Epithelial cell of esophagus (primary cell): Measurements from ENCODE around the gene CDK5RAP1.

Source experiments
- DNase-seq: peaks from one replicate; pipeline ENCODE4 v3.0.0; 2010; ENCODE audit warnings: low read depth
- H3K4me3 ChIP-seq: 2 replicates; pipeline ENCODE4 v1.5.1; 2011; ENCODE audit warnings: mild to moderate bottlenecking, low read length, control low read depth
- TF ChIP-seq, protein P1 (sequence below): IDR thresholded peaks from 2 replicates; pipeline ENCODE4 v1.5.1; 2011; ENCODE audit warnings: low read depth, mild to moderate bottlenecking, low read length, control low read depth, inconsistent platforms; ENCODE audit not compliant: insufficient read depth; ENCODE audit errors: missing control alignments

Gene CDK5RAP1

DNA sequence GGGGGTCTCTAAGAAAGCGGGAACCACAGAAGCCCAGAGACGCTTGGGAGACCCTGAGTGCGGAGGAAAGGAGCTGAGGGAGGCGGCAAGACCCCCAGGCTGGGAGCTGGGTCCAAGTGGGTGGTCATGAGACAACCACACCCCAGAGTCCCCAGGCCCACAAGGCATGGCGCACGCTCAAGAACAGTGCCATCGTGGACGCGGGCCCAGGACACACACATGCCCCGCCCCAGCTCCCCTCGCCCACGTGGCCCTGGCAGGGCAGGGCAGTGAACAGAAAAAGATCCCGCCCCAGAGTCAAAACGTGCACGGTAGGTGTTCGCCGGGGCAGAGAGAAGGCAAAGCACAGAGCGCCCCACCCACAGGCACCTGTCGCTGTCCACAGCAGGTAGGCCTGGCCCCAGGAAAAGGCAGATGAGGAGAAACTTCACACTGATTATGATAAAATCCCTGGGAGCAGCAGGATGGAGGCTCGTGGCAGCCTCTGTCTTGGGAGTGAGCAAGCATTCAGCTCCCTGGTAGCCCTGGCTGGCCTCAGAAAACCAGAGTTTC is 68.3 kb downstream of the CDK5RAP1 start:
- H3K4me3 ChIP-seq: no peak overlapping the region
- DNase-seq: no peak
- TF ChIP-seq, protein P1, sequence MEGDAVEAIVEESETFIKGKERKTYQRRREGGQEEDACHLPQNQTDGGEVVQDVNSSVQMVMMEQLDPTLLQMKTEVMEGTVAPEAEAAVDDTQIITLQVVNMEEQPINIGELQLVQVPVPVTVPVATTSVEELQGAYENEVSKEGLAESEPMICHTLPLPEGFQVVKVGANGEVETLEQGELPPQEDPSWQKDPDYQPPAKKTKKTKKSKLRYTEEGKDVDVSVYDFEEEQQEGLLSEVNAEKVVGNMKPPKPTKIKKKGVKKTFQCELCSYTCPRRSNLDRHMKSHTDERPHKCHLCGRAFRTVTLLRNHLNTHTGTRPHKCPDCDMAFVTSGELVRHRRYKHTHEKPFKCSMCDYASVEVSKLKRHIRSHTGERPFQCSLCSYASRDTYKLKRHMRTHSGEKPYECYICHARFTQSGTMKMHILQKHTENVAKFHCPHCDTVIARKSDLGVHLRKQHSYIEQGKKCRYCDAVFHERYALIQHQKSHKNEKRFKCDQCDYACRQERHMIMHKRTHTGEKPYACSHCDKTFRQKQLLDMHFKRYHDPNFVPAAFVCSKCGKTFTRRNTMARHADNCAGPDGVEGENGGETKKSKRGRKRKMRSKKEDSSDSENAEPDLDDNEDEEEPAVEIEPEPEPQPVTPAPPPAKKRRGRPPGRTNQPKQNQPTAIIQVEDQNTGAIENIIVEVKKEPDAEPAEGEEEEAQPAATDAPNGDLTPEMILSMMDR: no peak

DNA sequence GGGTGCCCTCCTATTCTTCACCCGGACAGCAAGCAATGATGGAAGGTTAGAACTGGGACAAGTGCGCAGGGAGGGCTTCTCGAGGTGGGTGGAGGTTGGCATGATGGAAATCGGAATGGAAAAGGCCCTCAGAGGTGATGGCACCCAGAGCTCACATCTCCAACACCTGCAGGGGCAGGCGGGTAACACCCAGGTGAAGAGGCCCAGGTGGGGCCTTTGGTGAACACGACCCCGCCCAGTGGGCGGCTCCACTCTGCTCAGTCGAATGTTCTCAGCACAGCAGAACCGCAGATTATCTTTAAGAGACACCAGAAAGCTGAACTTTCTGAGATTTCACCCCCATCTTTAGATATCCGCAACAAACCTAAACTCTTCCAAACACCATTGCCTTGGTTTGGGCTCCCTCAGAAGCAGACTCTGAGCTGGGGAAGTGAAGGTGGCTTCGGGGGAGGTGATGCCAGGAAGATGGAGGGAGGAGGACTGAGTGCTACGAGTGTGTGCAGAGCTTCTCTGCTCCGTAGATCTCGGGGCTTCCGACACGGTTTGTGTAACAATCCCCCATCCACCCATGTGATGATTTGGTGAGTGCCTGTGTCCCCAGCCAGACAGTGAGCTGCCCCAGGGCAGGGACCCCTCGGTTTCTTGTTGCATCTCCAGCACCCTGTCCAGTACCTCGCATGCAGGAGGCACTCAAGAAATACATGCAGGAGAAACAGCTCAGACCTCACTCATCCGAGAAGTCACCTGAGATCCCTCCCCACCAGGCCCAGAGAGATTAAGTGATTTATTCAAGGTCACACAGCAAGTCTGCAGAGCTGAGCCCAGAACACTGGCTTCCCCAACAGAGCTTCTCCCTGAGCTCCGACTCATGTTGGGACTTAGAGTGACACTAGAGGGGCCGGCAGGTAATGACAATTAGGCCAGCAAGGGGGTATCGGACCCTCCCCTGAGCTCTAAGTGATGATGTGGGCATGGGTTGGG is 72.9 kb downstream of the CDK5RAP1 start:
- no peak for DNase-seq
- no peak overlapping the region for H3K4me3 ChIP-seq
- TF ChIP-seq, protein P1: no peak

DNA sequence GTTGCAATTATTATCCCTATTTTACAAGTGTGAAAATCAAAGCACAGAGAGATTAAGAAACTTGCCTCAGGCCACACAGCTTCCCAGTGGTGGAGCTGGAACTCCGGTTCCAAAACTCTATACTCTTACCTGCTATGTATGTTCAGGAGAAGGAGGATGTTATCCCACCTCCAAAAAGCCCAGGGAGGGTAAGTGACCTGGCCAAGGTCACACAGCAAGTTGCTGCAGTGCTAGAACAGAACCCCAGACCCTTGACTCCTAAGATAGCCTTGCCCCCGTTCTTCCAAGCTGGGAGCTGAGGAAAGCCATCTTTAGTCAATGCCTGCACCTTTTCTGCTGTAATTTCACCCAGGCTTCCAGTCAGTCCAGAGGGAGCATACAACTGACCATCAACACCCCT is 76.0 kb downstream of the CDK5RAP1 start:
- no peak for DNase-seq
- TF ChIP-seq, protein P1: no peak
- H3K4me3 ChIP-seq: no peak overlapping the region

DNA sequence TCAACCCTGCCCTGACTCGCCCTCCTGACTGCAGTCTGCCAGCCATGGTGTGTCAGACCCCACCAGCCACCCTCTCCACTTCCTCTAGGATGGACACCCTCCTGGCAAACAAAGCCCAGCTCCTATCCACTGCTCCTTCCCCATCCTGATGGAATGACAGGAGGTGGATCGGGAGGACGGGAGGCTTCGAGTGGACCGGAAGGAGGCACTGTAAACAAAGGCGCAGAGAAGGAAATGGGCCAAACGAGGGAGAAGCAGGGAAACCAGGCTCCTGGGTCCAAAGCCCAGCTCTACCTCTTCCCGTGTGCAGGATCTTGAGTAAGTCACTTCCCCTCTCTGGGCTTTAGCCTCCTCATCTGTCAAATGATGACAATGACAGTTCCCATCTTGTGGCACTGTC is 78.1 kb downstream of the CDK5RAP1 start:
- H3K4me3 ChIP-seq: no peak overlapping the region
- DNase-seq: no peak
- TF ChIP-seq, protein P1: no peak

DNA sequence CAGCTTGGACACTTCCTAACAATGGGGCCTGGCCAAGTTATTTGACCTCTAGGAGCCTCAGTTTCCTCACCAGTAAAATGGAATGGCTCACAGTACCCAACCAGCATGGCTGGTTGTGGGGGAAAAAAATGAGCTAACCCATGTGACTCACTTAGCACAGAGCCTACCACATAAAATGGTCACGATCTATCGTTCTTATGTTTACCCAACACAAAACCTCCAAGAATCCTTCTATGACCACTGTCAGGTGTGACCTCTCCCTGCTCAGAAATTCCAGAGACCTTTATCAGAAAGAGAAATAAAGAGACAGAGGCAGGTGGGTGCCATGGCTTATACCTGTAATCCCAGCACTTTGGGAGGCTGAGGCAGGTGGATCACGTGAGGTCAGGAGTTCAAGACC is 78.9 kb downstream of the CDK5RAP1 start:
- no peak overlapping the region for H3K4me3 ChIP-seq
- DNase-seq: no peak
- TF ChIP-seq, protein P1: no peak

DNA sequence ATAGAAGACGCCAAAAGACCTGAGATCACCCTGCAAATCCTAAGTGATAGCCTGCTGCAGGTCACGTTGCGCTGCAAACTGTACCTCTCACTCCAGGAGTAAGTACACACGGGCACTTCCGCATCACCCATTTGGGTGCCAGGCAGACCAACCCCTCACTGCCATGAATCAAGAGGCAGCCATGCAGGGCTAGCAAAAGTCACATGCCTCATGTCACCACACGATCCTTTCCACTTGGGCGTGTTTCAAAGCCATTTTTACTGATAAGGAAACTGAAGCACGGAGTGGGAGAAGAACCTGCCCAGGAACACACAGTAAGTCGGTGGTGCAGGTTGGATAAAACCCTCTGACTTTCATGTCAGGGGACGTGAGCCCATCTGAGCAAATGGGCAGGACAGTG is 81.3 kb downstream of the CDK5RAP1 start:
- no peak overlapping the region for H3K4me3 ChIP-seq
- no peak for DNase-seq
- TF ChIP-seq, protein P1: no peak
